Sigmoid colon (tissue), 4 donors: Measurements from ENCODE around the gene FCN2.

Source experiments
- CTCF ChIP-seq, 4 experiments: fragments of 450-650 bp in 3 of 4; fragments of 200-600 bp in 1 of 4; IDR thresholded peaks; one replicate each; pipeline ENCODE4 v1.5.1; 2016 to 2019; ENCODE audit warnings: antibody characterized with exemption in 4 of 4, mild to moderate bottlenecking in 3 of 4, moderate library complexity in 2 of 4
- POLR2A ChIP-seq, 2 donors: fragments of 450-650 bp; IDR thresholded peaks; one replicate each; pipeline ENCODE4 v1.6.1; 2016; ENCODE audit warnings: antibody characterized with exemption in 2 of 2, mild to moderate bottlenecking in 2 of 2, moderate library complexity in 2 of 2
- POLR2AphosphoS5 ChIP-seq, 4 donors: sonication (generic); formaldehyde crosslinking; IDR thresholded peaks; one replicate each; pipeline ENCODE4 v1.6.1; 2017; ENCODE audit warnings: antibody characterized with exemption in 4 of 4

GRCh38 chr9:134847138-134847537, 33.5 kb upstream of the FCN2 start:
- no peak for TF ChIP-seq CTCF (IDR thresholded peaks at IDR 0.05)
- TF ChIP-seq POLR2A (IDR thresholded peaks at IDR 0.05): no peak
- no peak for TF ChIP-seq POLR2AphosphoS5 (IDR thresholded peaks at IDR 0.05)
